ENCODE results near the gene IL26.

DNA sequence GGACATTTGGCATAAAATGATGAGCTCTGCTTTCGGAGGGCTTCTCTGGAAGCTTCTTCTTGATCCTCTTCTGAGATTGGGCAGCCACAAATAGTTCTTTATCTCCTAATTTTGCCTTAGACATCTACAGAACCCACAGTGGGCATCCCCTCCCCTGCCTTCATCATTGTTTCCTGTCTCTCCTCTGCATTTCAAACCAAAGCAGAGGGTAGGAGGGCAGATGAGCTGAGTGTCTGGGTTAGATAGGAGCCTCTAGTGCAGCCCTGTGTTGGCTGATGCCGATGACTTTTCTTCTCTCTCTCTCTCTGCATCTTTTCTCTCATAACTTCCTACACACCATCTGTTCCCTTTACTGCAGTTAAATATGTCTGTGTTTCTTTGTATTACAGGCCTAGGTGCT is 8.5 kb upstream of the IL26 start:
- TF ChIP-seq CTCF (IDR thresholded peaks at IDR 0.05) (no peak), POLR2AphosphoS5 (IDR thresholded peaks at IDR 0.05) (no peak)

Measured in upper lobe of left lung (tissue), 4 donors.